ENCODE results near the gene ANKS3. TPM values are rescaled to one million over a fixed set of nuclear protein-coding genes. Genes with fewer than 3 reads are reported as not detected.

ANKS3 gene
- total and polyA plus RNA-seq, 8 donors, result 11.6 to 183 (median 25.9) TPM

DNA sequence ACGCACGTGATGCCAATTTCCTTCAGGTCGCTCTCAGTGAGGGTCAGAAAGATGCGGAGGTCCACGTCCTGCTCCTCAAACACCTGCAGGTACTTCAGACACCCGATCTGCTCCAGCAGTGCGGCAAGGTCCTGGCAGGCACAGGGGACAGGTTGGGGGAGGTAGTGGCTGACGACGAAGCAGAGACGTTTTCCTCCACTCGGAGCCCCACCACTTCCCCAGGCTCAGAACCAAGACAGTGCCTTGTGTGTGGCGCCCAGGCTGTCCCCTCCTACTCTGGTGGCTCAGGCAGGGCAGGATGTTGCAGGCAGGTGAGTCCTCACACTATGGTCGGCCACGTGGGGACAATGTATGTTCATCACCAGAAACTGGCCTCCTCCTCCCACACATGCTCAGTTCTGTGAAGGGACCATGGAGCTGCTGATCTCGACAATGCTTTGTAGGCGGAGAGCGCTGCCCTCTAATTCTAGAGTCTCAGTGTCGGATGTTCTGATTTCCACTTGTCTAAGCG is 35.0 kb downstream of the ANKS3 start:
- Histone ChIP-seq H3K36me3 (peaks cover 60 to 94% (median 91%) of the 10 kb centered on the region in 4 donors), H3K4me1 (peaks cover 14 to 49% (median 39%) of the 10 kb centered on the region in 4 donors), H3K27ac (no peak overlapping the region), H3K9me3 (no peaks in the 10 kb centered on the region), H3K4me3 (no peak overlapping the region), H3K27me3 (no peaks in the 10 kb centered on the region)
- TF ChIP-seq CTCF (IDR thresholded peaks at IDR 0.05) (no peak), EP300 (IDR thresholded peaks at IDR 0.05) (no peak), POLR2AphosphoS5 (IDR thresholded peaks at IDR 0.05) (no peak), POLR2A (IDR thresholded peaks at IDR 0.05) (no peak)
- 87 to 92% (median 90%) methylated on average over 14 to 19 of the region's 19 CpGs for WGBS, 5 donors
- peak in 1 of 2 donors; percentile 5 for DNase-seq
- intact Hi-C loops (cut with DNase I; ENCODE audit: low total_unique reads), result no loop called here

DNA sequence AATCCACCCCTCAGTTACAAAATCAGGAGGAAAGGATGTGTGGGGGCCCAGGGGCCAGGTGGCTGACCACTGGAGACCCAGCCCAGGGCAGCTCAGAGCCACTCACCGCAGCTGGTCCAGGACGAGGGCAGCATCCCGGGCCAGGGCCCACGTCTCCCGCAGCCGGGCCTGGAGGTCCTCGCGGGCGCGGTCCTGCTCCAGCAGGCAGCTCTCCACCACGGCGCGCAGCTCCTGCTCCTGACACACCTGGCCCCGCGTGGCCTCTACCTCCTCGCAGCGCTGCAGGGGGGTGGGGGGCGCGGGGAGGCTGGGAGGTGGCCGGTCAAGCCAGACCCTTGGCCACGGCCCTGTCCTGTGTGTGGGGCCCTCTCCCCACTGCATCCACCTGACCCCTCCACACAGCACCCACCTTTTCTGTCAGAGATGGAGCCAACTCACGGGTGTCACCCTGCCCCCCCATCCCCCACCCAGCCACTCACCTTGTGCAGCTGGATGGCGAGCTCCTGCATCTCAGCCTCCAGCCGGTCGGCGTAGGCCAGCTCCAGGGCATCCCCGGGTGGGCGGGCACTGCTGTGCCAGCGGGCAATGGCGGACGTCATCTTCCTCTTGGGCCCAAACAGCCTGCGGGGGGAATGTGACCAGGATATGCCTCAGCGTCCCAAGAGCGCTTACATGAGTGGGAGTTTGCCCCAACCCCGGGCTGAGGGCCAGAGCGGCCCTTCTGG is 35.6 kb downstream of the ANKS3 start:
- intact Hi-C loops (cut with DNase I; ENCODE audit: low total_unique reads), result no loop called here
- no peaks in the 10 kb centered on the region for H3K27me3 ChIP-seq
- H3K27ac ChIP-seq, result no peak overlapping the region
- H3K36me3 ChIP-seq, result peaks cover 60 to 87% (median 85%) of the 10 kb centered on the region in 4 donors
- H3K9me3 ChIP-seq, result no peaks in the 10 kb centered on the region
- no peak overlapping the region for H3K4me3 ChIP-seq
- peaks cover 14 to 50% (median 42%) of the 10 kb centered on the region in 4 donors for H3K4me1 ChIP-seq
- peak in 1 of 2 donors; percentile 15 for DNase-seq
- TF ChIP-seq CTCF (IDR thresholded peaks at IDR 0.05) (no peak), POLR2A (IDR thresholded peaks at IDR 0.05) (no peak), POLR2AphosphoS5 (IDR thresholded peaks at IDR 0.05) (no peak), EP300 (IDR thresholded peaks at IDR 0.05) (no peak)
- 88 to 95% (median 94%) methylated on average over 13 to 36 of the region's 36 CpGs for WGBS, 5 donors

DNA sequence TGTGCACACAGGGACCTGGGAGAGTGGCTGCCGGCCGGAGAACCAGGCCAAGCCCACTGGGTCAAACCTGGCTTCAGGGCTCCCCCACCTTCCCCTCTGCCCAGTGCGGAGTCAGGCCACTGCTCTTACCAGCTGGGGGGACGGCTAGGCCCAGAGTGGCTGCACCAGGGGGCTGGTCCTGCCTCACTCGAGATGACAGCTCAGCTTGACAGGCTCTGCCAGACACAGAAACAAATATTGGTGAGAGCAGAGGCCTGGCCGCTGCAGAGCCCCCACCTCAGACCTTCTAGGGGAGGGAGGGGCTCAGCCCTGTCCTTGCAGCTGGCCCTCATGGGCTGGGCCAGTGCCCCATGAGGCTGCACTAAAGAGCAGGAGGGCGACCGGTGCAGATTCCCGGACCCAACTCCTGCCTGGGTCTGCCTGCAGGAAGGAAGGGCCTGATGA is 36.2 kb downstream of the ANKS3 start:
- no peak for TF ChIP-seq CTCF (IDR thresholded peaks at IDR 0.05)
- no peak for TF ChIP-seq EP300 (IDR thresholded peaks at IDR 0.05)
- no peak for TF ChIP-seq POLR2AphosphoS5 (IDR thresholded peaks at IDR 0.05)
- no peak for TF ChIP-seq POLR2A (IDR thresholded peaks at IDR 0.05)
- DNase-seq, result no peak
- Histone ChIP-seq H3K36me3 (peaks cover 60 to 81% (median 81%) of the 10 kb centered on the region in 4 donors), H3K9me3 (no peaks in the 10 kb centered on the region), H3K27me3 (no peaks in the 10 kb centered on the region), H3K4me1 (peaks cover 17 to 53% (median 46%) of the 10 kb centered on the region in 4 donors), H3K27ac (peak overlapping the region in 1 of 5 donors; percentile 24), H3K4me3 (no peak overlapping the region)
- 81 to 89% (median 84%) methylated on average over 7 to 9 of the region's 9 CpGs for WGBS, 5 donors
- intact Hi-C loops (cut with DNase I; ENCODE audit: low total_unique reads), result no loop called here

DNA sequence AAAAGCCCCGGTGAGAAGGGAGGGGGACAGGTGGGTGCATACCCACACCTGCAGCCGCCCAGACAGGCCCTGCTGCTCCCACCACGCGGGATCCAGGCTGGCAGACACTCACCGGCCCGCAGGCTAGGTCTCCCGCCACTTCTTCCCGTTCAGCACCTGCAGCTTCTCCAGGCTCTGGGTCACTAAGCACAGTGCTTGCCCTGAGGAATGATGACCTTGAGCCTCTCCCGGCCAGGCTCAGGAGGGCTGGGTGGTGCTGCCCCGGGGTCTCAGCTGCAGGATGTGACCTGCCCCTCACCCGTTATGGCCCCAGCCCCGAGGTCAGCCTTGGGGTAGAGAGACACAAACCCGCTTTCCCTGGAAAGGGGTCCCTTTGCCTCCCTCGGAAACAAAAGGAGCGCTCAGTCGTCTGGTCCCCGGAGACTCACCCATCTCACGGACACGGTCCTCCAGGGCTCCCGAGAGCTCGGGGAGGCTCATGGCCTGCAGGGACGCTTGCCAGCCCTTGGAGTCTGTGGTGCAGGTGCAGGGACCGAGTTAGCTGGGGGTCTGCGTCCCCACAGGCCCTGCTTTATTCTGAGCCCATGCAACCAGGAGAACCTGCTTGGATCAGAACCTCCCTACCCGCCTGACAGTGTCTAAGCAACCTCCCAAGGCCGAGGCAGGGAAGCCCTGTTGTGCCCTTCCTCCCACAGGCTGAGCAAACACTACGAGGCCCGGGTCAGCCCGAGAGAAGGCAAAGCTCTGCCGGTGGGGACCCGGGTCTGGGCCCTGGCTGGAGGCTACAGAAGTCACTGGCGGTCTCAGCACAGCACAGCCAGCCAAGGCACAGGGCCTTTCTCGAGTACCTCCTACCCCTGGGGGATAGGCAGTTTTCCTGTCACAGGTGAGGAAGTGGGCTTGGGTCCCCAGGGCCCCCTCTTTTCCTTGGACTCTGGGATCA is 36.9 kb downstream of the ANKS3 start:
- H3K36me3 ChIP-seq, result peaks cover 59 to 75% (median 74%) of the 10 kb centered on the region in 4 donors
- H3K27me3 ChIP-seq, result no peaks in the 10 kb centered on the region
- 65 to 80% (median 74%) methylated on average over 23 to 33 of the region's 33 CpGs for WGBS, 5 donors
- no peak overlapping the region for H3K4me3 ChIP-seq
- TF ChIP-seq CTCF (IDR thresholded peaks at IDR 0.05) (no peak), POLR2A (IDR thresholded peaks at IDR 0.05) (no peak)
- DNase-seq, result peak in 1 of 2 donors; percentile 15
- peak overlapping the region in 1 of 5 donors; percentile 92 for H3K27ac ChIP-seq
- intact Hi-C loops (cut with DNase I; ENCODE audit: low total_unique reads), result no loop called here
- H3K9me3 ChIP-seq, result no peaks in the 10 kb centered on the region
- peaks cover 24 to 59% (median 53%) of the 10 kb centered on the region in 4 donors for H3K4me1 ChIP-seq
